H9 (cell line): Measurements from ENCODE around the gene FCRL3. TPM values are rescaled to one million over a fixed set of nuclear protein-coding genes. Genes with fewer than 3 reads are reported as not detected.

ENCODE experiments used
- DNase-seq: peaks from one replicate; pipeline ENCODE4 v3.0.0-alpha.2; 2017
- H2AFZ ChIP-seq: one replicate; pipeline ENCODE4 v1.6.1; 2013; ENCODE audit warnings: mild to moderate bottlenecking, low read length, control low read depth, moderate library complexity
- H2AK5ac ChIP-seq: 2 replicates; pipeline ENCODE4 v1.6.1; 2013; ENCODE audit warnings: low read length, control low read depth, mixed read lengths; ENCODE audit not compliant: insufficient read length
- H2BK120ac ChIP-seq: one replicate; pipeline ENCODE4 v1.6.1; 2013; ENCODE audit warnings: low read depth, mild to moderate bottlenecking, low read length, control low read depth, inconsistent platforms; ENCODE audit not compliant: poor library complexity, severe bottlenecking
- H2BK12ac ChIP-seq: 2 replicates; pipeline ENCODE4 v1.6.1; 2013; ENCODE audit warnings: low read length, control low read depth, mixed read lengths, low read depth; ENCODE audit not compliant: insufficient read length
- H2BK15ac ChIP-seq: 2 replicates; pipeline ENCODE4 v1.6.1; 2013; ENCODE audit warnings: low read depth, low read length, control low read depth
- H2BK20ac ChIP-seq: one replicate; pipeline ENCODE4 v1.6.1; 2013; ENCODE audit warnings: low read depth, mild to moderate bottlenecking, low read length, control low read depth, inconsistent platforms; ENCODE audit not compliant: poor library complexity, severe bottlenecking
- H2BK5ac ChIP-seq: 2 replicates; pipeline ENCODE4 v1.6.1; 2013; ENCODE audit warnings: low read length, control low read depth, mixed read lengths; ENCODE audit not compliant: insufficient read length
- H3K14ac ChIP-seq: 2 replicates; pipeline ENCODE4 v1.6.1; 2013; ENCODE audit warnings: low read length, control low read depth; ENCODE audit not compliant: insufficient read depth
- H3K18ac ChIP-seq: 2 replicates; pipeline ENCODE4 v1.6.1; 2013; ENCODE audit warnings: low read depth, mild to moderate bottlenecking, mixed read lengths, low read length, control low read depth; ENCODE audit not compliant: insufficient read length
- H3K23ac ChIP-seq: 2 replicates; pipeline ENCODE4 v1.6.1; 2013; ENCODE audit warnings: low read length, control low read depth, mixed read lengths, low read depth; ENCODE audit not compliant: insufficient read length
- H3K23me2 ChIP-seq: 2 replicates; pipeline ENCODE4 v1.6.1; 2013; ENCODE audit warnings: low read depth, mild to moderate bottlenecking, mixed read lengths, low read length, control low read depth; ENCODE audit not compliant: insufficient read length, poor library complexity, severe bottlenecking
- H3K27ac ChIP-seq: 2 replicates; pipeline ENCODE4 v1.5.1; 2013; ENCODE audit warnings: low read length, control low read depth, mixed read lengths, low read depth; ENCODE audit not compliant: insufficient read length
- H3K27me3 ChIP-seq: 2 replicates; pipeline ENCODE4 v1.6.1; 2013; ENCODE audit warnings: low read length, control low read depth, inconsistent platforms; ENCODE audit not compliant: insufficient read depth
- H3K4ac ChIP-seq: 2 replicates; pipeline ENCODE4 v1.6.1; 2013; ENCODE audit warnings: low read depth, mild to moderate bottlenecking, control low read depth, inconsistent platforms, low read length, moderate library complexity
- H3K4me1 ChIP-seq: 2 replicates; pipeline ENCODE4 v1.6.1; 2013; ENCODE audit warnings: low read length, control low read depth, inconsistent platforms; ENCODE audit not compliant: insufficient read depth
- H3K4me2 ChIP-seq: 2 replicates; pipeline ENCODE4 v1.6.1; 2013; ENCODE audit warnings: low read length, control low read depth, mixed read lengths; ENCODE audit not compliant: insufficient read length, insufficient read depth
- H3K56ac ChIP-seq: 2 replicates; pipeline ENCODE4 v1.6.1; 2013; ENCODE audit warnings: low read depth, mild to moderate bottlenecking, mixed read lengths, low read length, control low read depth; ENCODE audit not compliant: insufficient read length
- H3K79me1 ChIP-seq: 2 replicates; pipeline ENCODE4 v1.6.1; 2013; ENCODE audit warnings: low read depth, mild to moderate bottlenecking, moderate library complexity, low read length, control low read depth, inconsistent platforms; ENCODE audit not compliant: insufficient read depth, poor library complexity, severe bottlenecking
- H3K79me2 ChIP-seq: 2 replicates; pipeline ENCODE4 v1.6.1; 2013; ENCODE audit warnings: low read length, control low read depth, inconsistent platforms; ENCODE audit not compliant: insufficient read depth
- H3K9ac ChIP-seq: 2 replicates; pipeline ENCODE4 v1.6.1; 2013; ENCODE audit warnings: low read length, control low read depth, mixed read lengths; ENCODE audit not compliant: insufficient read length; ENCODE audit errors: extremely low read depth
- H3K9me3 ChIP-seq: one replicate; pipeline ENCODE4 v1.6.1; 2013; ENCODE audit warnings: low read depth, low read length, inconsistent platforms; ENCODE audit not compliant: control insufficient read depth
- H3T11ph ChIP-seq: one replicate; pipeline ENCODE4 v1.6.1; 2013; ENCODE audit warnings: mild to moderate bottlenecking, low read length, control low read depth, inconsistent platforms
- H4K20me1 ChIP-seq: one replicate; pipeline ENCODE4 v1.6.1; 2013; ENCODE audit not compliant: control insufficient read depth, insufficient read length, insufficient read depth
- H4K5ac ChIP-seq: 2 replicates; pipeline ENCODE4 v1.6.1; 2013; ENCODE audit warnings: low read depth, mild to moderate bottlenecking, mixed read lengths, low read length, control low read depth; ENCODE audit not compliant: insufficient read length
- H4K8ac ChIP-seq: replicated peaks from 2 replicates; pipeline ENCODE4 v1.6.1; 2013; ENCODE audit warnings: low read length, control low read depth, mixed read lengths, low read depth; ENCODE audit not compliant: insufficient read length
- H4K91ac ChIP-seq: 2 replicates; pipeline ENCODE4 v1.6.1; 2013; ENCODE audit warnings: low read depth, mild to moderate bottlenecking, moderate library complexity, mixed read lengths, low read length, control low read depth; ENCODE audit not compliant: insufficient read length
- H3K27ac Mint-ChIP-seq, 3 experiments: 2 replicates in 2 of 3; 3 replicates in 1 of 3; pipeline ENCODE4 v1.8.0; 2020 to 2021; ENCODE audit warnings: mixed read lengths in 3 of 3, mild to moderate bottlenecking in 1 of 3, moderate library complexity in 1 of 3
- H3K27me3 Mint-ChIP-seq: 2 replicates; pipeline ENCODE4 v1.8.0; 2021; ENCODE audit warnings: low read depth, mild to moderate bottlenecking, moderate library complexity, mixed read lengths
- H3K36me3 Mint-ChIP-seq, 3 experiments: 2 replicates in 2 of 3; 3 replicates in 1 of 3; pipeline ENCODE4 v1.8.0; 2020 to 2021; ENCODE audit warnings: low read depth in 3 of 3, mixed read lengths in 3 of 3; ENCODE audit not compliant: insufficient read depth in 1 of 3
- H3K4me1 Mint-ChIP-seq, 2 experiments: 2 replicates each; pipeline ENCODE4 v1.8.0; 2020; ENCODE audit warnings: mixed read lengths in 2 of 2
- H3K4me3 Mint-ChIP-seq, 2 experiments: 2 replicates in 1 of 2; 3 replicates in 1 of 2; pipeline ENCODE4 v1.8.0; 2020 to 2021; ENCODE audit warnings: mild to moderate bottlenecking in 2 of 2, mixed read lengths in 2 of 2, moderate library complexity in 1 of 2
- H3K9me3 Mint-ChIP-seq, 2 experiments: 2 replicates in 1 of 2; 3 replicates in 1 of 2; pipeline ENCODE4 v1.8.0; 2020; ENCODE audit warnings: mild to moderate bottlenecking in 2 of 2, mixed read lengths in 2 of 2, moderate library complexity in 1 of 2
- whole genome bisulfite sequencing: extraction: QIAGEN DNeasy Blood & Tissue Kit; methylation state at CpG from one replicate; pipeline ENCODE4 v1.1.7; 2013; ENCODE audit warnings: missing lambda C conversion rate, low lambda C conversion rate, mixed read lengths; ENCODE audit not compliant: insufficient read length; ENCODE audit errors: extremely low coverage; 5-methylcytosine and 5-hydroxymethylcytosine counted together
- total RNA-seq: library from RNA; stranded (reverse); gene quantifications from 2 replicates; pipeline ENCODE4 v1.2.1, GENCODE V29; 2021
- TF ChIP-seq, protein P1 (sequence below): fragments of 200-600 bp; sonication (generic); conservative IDR thresholded peaks from 3 replicates; pipeline ENCODE4 v1.8.0; 2021; ENCODE audit warnings: antibody characterized with exemption, mild to moderate bottlenecking

Gene FCRL3
- total RNA-seq, 1 experiment from 2014 or later: not detected

- no peak overlapping the region for H3K4ac ChIP-seq
- no peak overlapping the region for H2BK12ac ChIP-seq
- Mint-ChIP-seq H3K27ac (no peak overlapping the region), H3K9me3 (no peaks in the 10 kb centered on the region), H3K36me3 (no peaks in the 10 kb centered on the region), H3K4me3 (no peak overlapping the region), H3K27me3 (no peaks in the 10 kb centered on the region; the same call in 1 of the 2 replicates), H3K4me1 (peaks cover 4 to 20% of the 10 kb centered on the region in 2 experiments; a peak in 3 of 4 replicates)
- no peaks in the 10 kb centered on the region for H3K27me3 ChIP-seq
- no peaks in the 10 kb centered on the region for H3K9me3 ChIP-seq
- H3K4me1 ChIP-seq: peaks cover 4% of the 10 kb centered on the region; the same call in 1 of the 2 replicates
- H3K23ac ChIP-seq: no peak overlapping the region
- H3K4me2 ChIP-seq: no peak overlapping the region
- H2BK20ac ChIP-seq: no peak overlapping the region
- no peaks in the 10 kb centered on the region for H4K20me1 ChIP-seq
- no peak overlapping the region for H2AK5ac ChIP-seq
- TF ChIP-seq, protein P1, sequence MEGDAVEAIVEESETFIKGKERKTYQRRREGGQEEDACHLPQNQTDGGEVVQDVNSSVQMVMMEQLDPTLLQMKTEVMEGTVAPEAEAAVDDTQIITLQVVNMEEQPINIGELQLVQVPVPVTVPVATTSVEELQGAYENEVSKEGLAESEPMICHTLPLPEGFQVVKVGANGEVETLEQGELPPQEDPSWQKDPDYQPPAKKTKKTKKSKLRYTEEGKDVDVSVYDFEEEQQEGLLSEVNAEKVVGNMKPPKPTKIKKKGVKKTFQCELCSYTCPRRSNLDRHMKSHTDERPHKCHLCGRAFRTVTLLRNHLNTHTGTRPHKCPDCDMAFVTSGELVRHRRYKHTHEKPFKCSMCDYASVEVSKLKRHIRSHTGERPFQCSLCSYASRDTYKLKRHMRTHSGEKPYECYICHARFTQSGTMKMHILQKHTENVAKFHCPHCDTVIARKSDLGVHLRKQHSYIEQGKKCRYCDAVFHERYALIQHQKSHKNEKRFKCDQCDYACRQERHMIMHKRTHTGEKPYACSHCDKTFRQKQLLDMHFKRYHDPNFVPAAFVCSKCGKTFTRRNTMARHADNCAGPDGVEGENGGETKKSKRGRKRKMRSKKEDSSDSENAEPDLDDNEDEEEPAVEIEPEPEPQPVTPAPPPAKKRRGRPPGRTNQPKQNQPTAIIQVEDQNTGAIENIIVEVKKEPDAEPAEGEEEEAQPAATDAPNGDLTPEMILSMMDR: no peak
- WGBS: no CpG with 5 or more reads among the region's 3 CpGs
- H3K9ac ChIP-seq: no peak overlapping the region
- H4K5ac ChIP-seq: no peak overlapping the region
- no peak overlapping the region for H3K27ac ChIP-seq
- no peak overlapping the region for H2BK5ac ChIP-seq
- DNase-seq: no peak
- H3K56ac ChIP-seq: no peak overlapping the region
- H2AFZ ChIP-seq: no peak overlapping the region
- H3T11ph ChIP-seq: no peak overlapping the region
- H3K14ac ChIP-seq: no peak overlapping the region
- no peak overlapping the region for H3K18ac ChIP-seq
- H4K91ac ChIP-seq: no peak overlapping the region
- no peak overlapping the region for H2BK120ac ChIP-seq
- H2BK15ac ChIP-seq: no peak overlapping the region
- H3K79me1 ChIP-seq: no peaks in the 10 kb centered on the region
- H3K23me2 ChIP-seq: no peaks in the 10 kb centered on the region
- no peaks in the 10 kb centered on the region for H3K79me2 ChIP-seq
- no peak overlapping the region for H4K8ac ChIP-seq
Observed at GRCh38 chr1:157748262-157748817, 47.8 kb upstream of the FCRL3 start.
